ENCODE measurements around the gene ATF7IP.
"Not testable (repeated sequence)": the region's sequence is repeated elsewhere in the genome, so short reads cannot be mapped to it uniquely, and the experiment has no call there.

ATF7IP gene

DNA sequence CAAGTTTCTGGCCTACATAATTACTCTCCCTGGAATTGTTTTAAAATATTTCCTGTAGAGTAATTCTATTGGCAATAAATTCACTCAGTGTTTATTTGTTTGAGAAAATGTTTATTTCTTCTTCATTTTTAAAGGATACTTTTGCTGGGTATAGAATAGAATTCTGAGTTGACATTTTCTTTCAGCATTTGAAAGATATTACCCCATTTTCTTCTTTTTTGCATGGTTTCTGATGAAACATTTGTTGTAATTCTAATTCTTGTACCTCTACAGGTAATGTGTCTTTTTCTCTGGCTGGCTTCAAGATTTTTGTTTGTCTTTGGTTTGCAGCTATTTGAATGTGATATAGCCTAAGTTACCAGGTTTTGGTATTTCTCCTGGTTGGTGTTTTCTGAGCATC is 25.1 kb upstream of the ATF7IP start:
- no peak for DNase-seq
- no peaks in the 10 kb centered on the region for H3K4me1 ChIP-seq (ENCODE audit: control insufficient read depth, insufficient read depth, low read length, poor library complexity, severe bottlenecking)
- H3K4me3 ChIP-seq (ENCODE audit: insufficient read depth, low read depth, low read length, poor library complexity, severe bottlenecking): no peak overlapping the region

DNA sequence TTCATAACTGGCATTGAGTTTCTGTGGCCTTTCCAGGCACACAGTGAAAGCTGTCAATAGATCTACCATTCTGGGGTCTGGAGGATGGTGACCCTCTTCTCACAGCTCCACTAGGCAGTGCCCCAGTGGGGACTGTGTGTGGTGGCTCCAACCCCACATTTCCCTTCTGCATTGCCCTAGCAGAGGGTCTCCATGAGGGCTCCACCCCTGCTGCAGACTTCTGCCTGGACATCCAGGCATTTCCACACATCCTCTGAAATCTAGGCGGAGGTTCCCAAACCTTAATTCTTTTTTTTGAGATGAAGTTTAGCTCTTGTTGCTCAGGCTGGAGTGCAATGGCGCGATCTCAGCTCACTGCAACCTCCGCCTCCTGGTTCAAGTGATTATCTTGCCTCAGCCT is 14.0 kb upstream of the ATF7IP start:
- DNase-seq; H3K27me3 ChIP-seq (replicated peaks; ENCODE audit: control insufficient read depth, insufficient read depth, low read length, poor library complexity, severe bottlenecking); H3K27ac ChIP-seq (ENCODE audit: insufficient read depth, low read length, poor library complexity, severe bottlenecking); H3K9me3 ChIP-seq (ENCODE audit: control insufficient read depth, low read length); H3K4me3 ChIP-seq (ENCODE audit: insufficient read depth, low read depth, low read length, poor library complexity, severe bottlenecking); H3K36me3 ChIP-seq (ENCODE audit: control insufficient read depth, insufficient read depth, low read length); H3K4me1 ChIP-seq (ENCODE audit: control insufficient read depth, insufficient read depth, low read length, poor library complexity, severe bottlenecking): not testable (repeated sequence)

More for the DNA sequence above, 25.1 kb upstream of the ATF7IP start:
- Histone ChIP-seq H3K36me3 (ENCODE audit: control insufficient read depth, insufficient read depth, low read length) (no peaks in the 10 kb centered on the region), H3K9me3 (ENCODE audit: control insufficient read depth, low read length) (no peaks in the 10 kb centered on the region), H3K27me3 (replicated peaks; ENCODE audit: control insufficient read depth, insufficient read depth, low read length, poor library complexity, severe bottlenecking) (no peaks in the 10 kb centered on the region), H3K27ac (ENCODE audit: insufficient read depth, low read length, poor library complexity, severe bottlenecking) (no peak overlapping the region)

DNA sequence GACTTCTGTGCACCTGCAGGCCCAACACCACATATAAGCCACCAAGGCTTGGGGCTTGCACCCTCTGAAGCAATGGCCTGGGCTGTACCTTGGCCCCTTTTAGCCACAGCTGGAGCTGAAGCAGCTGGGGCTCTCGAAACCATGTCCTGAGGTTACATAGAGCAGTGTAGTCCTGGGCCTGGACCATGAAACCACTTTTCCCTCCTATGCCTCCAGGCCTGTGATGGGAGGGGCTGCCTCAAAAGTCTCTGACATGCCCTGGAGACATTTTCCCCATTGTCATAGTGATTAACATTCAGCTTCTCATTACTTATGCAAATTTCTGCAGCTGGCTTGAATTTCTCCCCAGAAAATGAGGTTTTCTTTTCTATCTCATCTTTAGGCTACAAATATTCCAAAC is 13.4 kb upstream of the ATF7IP start:
- not testable (repeated sequence) for H3K36me3 ChIP-seq (ENCODE audit: control insufficient read depth, insufficient read depth, low read length); H3K9me3 ChIP-seq (ENCODE audit: control insufficient read depth, low read length); H3K27me3 ChIP-seq (replicated peaks; ENCODE audit: control insufficient read depth, insufficient read depth, low read length, poor library complexity, severe bottlenecking); H3K4me3 ChIP-seq (ENCODE audit: insufficient read depth, low read depth, low read length, poor library complexity, severe bottlenecking); H3K27ac ChIP-seq (ENCODE audit: insufficient read depth, low read length, poor library complexity, severe bottlenecking); H3K4me1 ChIP-seq (ENCODE audit: control insufficient read depth, insufficient read depth, low read length, poor library complexity, severe bottlenecking); DNase-seq

DNA sequence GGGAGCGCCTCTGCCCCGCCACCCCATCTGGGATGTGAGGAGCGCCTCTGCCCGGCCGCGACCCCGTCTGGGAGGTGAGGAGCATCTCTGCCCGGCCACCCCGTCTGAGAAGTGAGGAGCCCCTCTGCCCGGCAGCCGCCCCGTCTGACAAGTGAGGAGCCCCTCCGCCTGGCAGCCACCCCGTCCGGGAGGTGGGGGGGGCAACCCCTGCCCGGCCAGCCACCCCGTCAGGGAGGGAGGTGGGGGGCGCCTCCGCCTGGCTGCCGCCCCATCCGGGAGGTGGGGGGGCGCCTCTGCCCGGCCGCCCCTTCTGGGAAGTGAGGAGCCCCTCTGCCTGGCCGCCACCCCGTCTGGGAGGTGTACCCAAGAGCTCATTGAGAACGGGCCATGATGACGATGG is 10.8 kb upstream of the ATF7IP start:
- H3K4me1 ChIP-seq (ENCODE audit: control insufficient read depth, insufficient read depth, low read length, poor library complexity, severe bottlenecking); H3K9me3 ChIP-seq (ENCODE audit: control insufficient read depth, low read length); DNase-seq: not testable (repeated sequence)

DNA sequence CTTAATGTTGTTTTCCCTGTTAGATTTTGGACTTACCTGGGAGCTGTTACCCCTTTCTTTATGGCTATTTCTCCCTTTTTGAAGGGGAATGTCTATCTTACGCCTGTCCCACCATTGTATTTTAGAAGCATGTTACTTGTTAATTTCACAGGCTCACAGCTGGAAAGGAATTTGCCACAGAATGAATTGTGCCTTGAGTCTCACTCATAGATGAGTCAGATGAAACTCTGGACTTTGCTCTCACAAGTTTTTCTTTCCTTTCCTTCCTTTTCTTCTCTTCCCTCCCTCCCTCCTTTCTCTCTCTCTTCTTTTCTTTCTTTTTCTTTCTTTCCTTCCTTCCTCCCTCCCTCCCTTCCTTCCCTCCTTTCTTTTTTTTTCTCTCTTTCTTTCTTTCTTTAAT is 9.3 kb upstream of the ATF7IP start:
- H3K4me3 ChIP-seq (ENCODE audit: insufficient read depth, low read depth, low read length, poor library complexity, severe bottlenecking): no peak overlapping the region
- H3K27me3 ChIP-seq (replicated peaks; ENCODE audit: control insufficient read depth, insufficient read depth, low read length, poor library complexity, severe bottlenecking): no peaks in the 10 kb centered on the region
- no peaks in the 10 kb centered on the region for H3K4me1 ChIP-seq (ENCODE audit: control insufficient read depth, insufficient read depth, low read length, poor library complexity, severe bottlenecking)
- no peak overlapping the region for H3K27ac ChIP-seq (ENCODE audit: insufficient read depth, low read length, poor library complexity, severe bottlenecking)
- no peaks in the 10 kb centered on the region for H3K36me3 ChIP-seq (ENCODE audit: control insufficient read depth, insufficient read depth, low read length)
- no peaks in the 10 kb centered on the region for H3K9me3 ChIP-seq (ENCODE audit: control insufficient read depth, low read length)
- no peak for DNase-seq

More for the DNA sequence above, 10.8 kb upstream of the ATF7IP start:
- not testable (repeated sequence) for H3K36me3 ChIP-seq (ENCODE audit: control insufficient read depth, insufficient read depth, low read length); H3K4me3 ChIP-seq (ENCODE audit: insufficient read depth, low read depth, low read length, poor library complexity, severe bottlenecking); H3K27me3 ChIP-seq (replicated peaks; ENCODE audit: control insufficient read depth, insufficient read depth, low read length, poor library complexity, severe bottlenecking); H3K27ac ChIP-seq (ENCODE audit: insufficient read depth, low read length, poor library complexity, severe bottlenecking)

DNA sequence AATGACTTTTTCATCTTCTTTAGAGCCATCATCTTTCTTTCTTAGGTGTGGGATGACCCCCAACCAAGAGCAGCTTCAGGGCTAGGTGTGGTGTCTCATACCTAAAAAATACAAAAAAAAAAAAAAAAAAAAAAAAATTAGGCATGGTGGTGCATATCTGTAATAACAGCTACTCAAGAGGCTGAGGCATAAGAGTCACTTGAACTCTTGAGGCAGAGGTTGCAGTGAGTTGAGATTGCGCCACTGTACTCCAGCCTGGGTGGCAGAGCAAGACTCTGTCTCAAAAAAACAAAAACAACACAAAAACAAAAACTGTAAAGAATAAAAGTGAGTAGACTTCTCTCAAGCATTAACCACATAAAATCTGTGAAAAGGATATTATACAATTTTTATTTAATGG is 8.0 kb upstream of the ATF7IP start:
- H3K4me1 ChIP-seq (ENCODE audit: control insufficient read depth, insufficient read depth, low read length, poor library complexity, severe bottlenecking): no peaks in the 10 kb centered on the region
- H3K36me3 ChIP-seq (ENCODE audit: control insufficient read depth, insufficient read depth, low read length): no peaks in the 10 kb centered on the region
- no peak overlapping the region for H3K4me3 ChIP-seq (ENCODE audit: insufficient read depth, low read depth, low read length, poor library complexity, severe bottlenecking)
- no peaks in the 10 kb centered on the region for H3K27me3 ChIP-seq (replicated peaks; ENCODE audit: control insufficient read depth, insufficient read depth, low read length, poor library complexity, severe bottlenecking)
- no peak overlapping the region for H3K27ac ChIP-seq (ENCODE audit: insufficient read depth, low read length, poor library complexity, severe bottlenecking)
- DNase-seq: no peak
- H3K9me3 ChIP-seq (ENCODE audit: control insufficient read depth, low read length): no peaks in the 10 kb centered on the region

DNA sequence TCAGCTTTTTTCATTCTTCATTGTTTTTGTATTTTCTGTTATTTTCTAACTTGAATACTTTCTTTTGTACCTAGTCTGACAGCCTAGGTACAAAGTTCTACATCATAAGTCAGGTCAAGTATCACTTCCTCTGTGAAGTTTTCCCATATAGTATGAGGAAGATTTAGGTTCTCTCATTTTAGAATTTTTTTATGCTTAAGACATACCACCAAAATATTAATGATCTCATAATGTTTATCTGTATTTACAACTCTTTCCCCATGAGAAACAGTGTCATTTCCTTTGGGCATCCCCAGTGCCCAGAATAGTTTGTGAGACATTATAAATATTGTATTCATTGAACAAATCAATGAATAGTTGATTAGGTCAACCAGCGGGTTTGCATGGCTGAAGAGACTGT is 3.1 kb upstream of the ATF7IP start:
- Histone ChIP-seq H3K9me3 (ENCODE audit: control insufficient read depth, low read length) (no peaks in the 10 kb centered on the region), H3K27me3 (replicated peaks; ENCODE audit: control insufficient read depth, insufficient read depth, low read length, poor library complexity, severe bottlenecking) (no peaks in the 10 kb centered on the region), H3K4me3 (ENCODE audit: insufficient read depth, low read depth, low read length, poor library complexity, severe bottlenecking) (no peak overlapping the region), H3K4me1 (ENCODE audit: control insufficient read depth, insufficient read depth, low read length, poor library complexity, severe bottlenecking) (peaks cover 6% of the 10 kb centered on the region), H3K36me3 (ENCODE audit: control insufficient read depth, insufficient read depth, low read length) (no peaks in the 10 kb centered on the region), H3K27ac (ENCODE audit: insufficient read depth, low read length, poor library complexity, severe bottlenecking) (no peak overlapping the region)
- DNase-seq: no peak

DNA sequence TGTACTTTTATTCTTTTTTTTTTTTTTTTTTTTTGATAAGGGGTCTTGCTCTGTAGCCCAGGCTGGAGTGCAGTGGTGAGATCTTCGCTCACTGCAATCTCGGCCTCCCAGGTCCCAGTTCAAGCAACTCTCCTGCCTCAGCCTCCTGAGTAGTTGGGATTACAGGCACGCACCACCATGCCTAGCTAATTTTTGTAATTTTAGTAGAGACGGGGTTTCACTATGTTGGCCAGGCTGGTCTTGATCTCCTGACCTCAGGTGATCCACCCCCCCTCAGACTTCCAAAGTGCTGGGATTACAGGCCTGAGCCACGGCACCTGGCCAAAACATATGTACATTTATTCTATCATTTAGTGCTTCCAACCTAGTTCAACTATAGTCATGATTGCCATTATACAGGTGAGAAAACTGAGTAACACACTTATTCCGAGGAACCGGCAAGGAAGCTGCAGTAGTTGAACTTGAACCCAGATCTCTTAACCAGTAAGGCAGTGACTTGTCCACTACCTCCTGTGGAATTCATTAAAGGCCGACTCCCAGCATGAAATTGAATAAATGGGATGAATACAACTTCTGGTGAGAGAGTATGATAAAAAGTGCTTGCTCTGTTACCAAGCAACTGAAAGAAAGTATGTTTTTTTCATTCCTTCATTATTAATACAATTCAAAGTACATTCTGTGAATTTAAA is 755 bp upstream of the ATF7IP start:
- no peaks in the 10 kb centered on the region for H3K36me3 ChIP-seq (ENCODE audit: control insufficient read depth, insufficient read depth, low read length)
- DNase-seq: no peak
- peak overlapping the region; percentile 93 for H3K27ac ChIP-seq (ENCODE audit: insufficient read depth, low read length, poor library complexity, severe bottlenecking)
- peaks cover 8% of the 10 kb centered on the region for H3K4me1 ChIP-seq (ENCODE audit: control insufficient read depth, insufficient read depth, low read length, poor library complexity, severe bottlenecking)
- H3K9me3 ChIP-seq (ENCODE audit: control insufficient read depth, low read length): no peaks in the 10 kb centered on the region
- peak overlapping the region; percentile 62 for H3K4me3 ChIP-seq (ENCODE audit: insufficient read depth, low read depth, low read length, poor library complexity, severe bottlenecking)
- no peaks in the 10 kb centered on the region for H3K27me3 ChIP-seq (replicated peaks; ENCODE audit: control insufficient read depth, insufficient read depth, low read length, poor library complexity, severe bottlenecking)

DNA sequence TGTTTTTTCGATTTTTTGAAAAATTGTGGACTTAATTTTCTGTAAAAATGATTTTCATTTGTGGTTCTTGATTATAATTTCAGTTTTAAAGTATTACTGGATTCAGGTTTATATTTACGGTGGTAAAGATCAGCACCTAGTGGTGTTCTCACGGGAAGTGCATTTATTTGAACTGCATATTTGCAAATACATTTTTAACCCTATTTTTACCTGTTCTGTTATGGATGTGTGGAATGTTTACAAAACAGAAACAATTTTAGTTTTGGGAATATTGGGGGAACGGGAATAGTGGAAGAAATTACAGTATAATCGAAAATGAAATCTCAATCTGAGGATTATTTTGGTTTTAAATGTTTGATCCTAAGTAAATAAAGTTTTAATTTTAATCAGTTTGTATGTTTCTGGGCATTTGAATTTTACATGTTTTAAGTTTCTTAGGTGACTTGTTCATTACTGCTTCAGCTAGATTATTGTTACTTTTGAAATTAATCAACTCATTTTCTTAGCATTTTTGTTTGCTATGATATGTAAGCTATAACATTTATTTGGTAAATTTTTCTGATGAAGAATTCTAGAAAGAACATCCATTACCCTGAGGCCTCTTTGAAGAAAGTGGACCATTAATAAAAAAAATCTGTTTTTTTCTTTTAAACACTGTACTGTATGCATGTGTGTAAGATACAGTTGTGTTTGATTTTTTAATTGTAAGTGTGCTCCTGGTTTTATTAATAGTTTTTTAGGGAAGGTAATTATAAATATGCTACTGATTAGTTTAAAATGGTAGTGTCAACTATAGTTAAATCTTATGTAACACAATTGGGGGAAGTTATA is 942 bp downstream of the ATF7IP start:
- H3K4me1 ChIP-seq (ENCODE audit: control insufficient read depth, insufficient read depth, low read length, poor library complexity, severe bottlenecking): peaks cover 12% of the 10 kb centered on the region
- H3K27ac ChIP-seq (ENCODE audit: insufficient read depth, low read length, poor library complexity, severe bottlenecking): peak overlapping the region; percentile 93
- DNase-seq: peak in 1 of 3 donors; percentile 6
- H3K36me3 ChIP-seq (ENCODE audit: control insufficient read depth, insufficient read depth, low read length): no peaks in the 10 kb centered on the region
- H3K27me3 ChIP-seq (replicated peaks; ENCODE audit: control insufficient read depth, insufficient read depth, low read length, poor library complexity, severe bottlenecking): no peaks in the 10 kb centered on the region
- H3K9me3 ChIP-seq (ENCODE audit: control insufficient read depth, low read length): no peaks in the 10 kb centered on the region
- peak overlapping the region; percentile 62 for H3K4me3 ChIP-seq (ENCODE audit: insufficient read depth, low read depth, low read length, poor library complexity, severe bottlenecking)

DNA sequence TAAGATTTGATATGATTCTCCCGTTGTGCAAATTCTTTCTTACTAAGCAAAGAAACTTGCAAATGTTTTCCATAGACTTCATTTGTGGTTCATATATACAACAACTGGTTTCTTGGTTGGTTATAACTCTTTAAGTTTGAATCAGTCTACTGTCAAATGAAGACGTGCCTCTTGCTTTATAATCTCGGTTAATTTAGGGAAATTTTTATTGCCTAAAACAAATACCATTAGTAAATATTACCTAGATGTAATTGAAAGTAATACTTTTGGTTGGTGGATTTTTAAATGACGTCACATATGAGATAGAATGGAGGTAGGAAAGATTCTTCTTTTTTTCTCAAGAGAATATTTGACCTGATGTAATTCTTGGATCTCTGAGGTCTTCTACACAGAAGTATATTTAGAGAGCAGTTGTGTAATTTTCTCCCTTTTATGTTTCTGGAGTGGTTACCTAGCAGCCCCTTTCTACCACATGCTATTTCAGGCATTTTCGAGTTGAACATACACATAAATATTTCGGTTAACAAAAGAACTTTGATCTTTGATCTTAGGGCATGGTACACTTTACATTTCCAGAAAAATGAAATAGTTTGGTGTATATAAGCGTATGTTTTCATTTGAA is 1.7 kb downstream of the ATF7IP start:
- peaks cover 15% of the 10 kb centered on the region for H3K4me1 ChIP-seq (ENCODE audit: control insufficient read depth, insufficient read depth, low read length, poor library complexity, severe bottlenecking)
- H3K36me3 ChIP-seq (ENCODE audit: control insufficient read depth, insufficient read depth, low read length): no peaks in the 10 kb centered on the region
- peak overlapping the region; percentile 62 for H3K4me3 ChIP-seq (ENCODE audit: insufficient read depth, low read depth, low read length, poor library complexity, severe bottlenecking)
- no peaks in the 10 kb centered on the region for H3K9me3 ChIP-seq (ENCODE audit: control insufficient read depth, low read length)
- H3K27ac ChIP-seq (ENCODE audit: insufficient read depth, low read length, poor library complexity, severe bottlenecking): peak overlapping the region; percentile 93
- no peak for DNase-seq
- no peaks in the 10 kb centered on the region for H3K27me3 ChIP-seq (replicated peaks; ENCODE audit: control insufficient read depth, insufficient read depth, low read length, poor library complexity, severe bottlenecking)

Data from effector memory CD4-positive, alpha-beta T cell (primary cell).